ENCODE measurements around the gene NFATC2.
"Not testable (repeated sequence)": the region's sequence is repeated elsewhere in the genome, so short reads cannot be mapped to it uniquely, and the experiment has no call there.

Gene NFATC2

GRCh38 chr20:51470499-51470820 is 72.1 kb downstream of the NFATC2 start:
- no peak for DNase-seq (ENCODE audit: low read depth)

GRCh38 chr20:51469578-51470498 is 72.7 kb downstream of the NFATC2 start:
- no peak for DNase-seq (ENCODE audit: low read depth)

DNA sequence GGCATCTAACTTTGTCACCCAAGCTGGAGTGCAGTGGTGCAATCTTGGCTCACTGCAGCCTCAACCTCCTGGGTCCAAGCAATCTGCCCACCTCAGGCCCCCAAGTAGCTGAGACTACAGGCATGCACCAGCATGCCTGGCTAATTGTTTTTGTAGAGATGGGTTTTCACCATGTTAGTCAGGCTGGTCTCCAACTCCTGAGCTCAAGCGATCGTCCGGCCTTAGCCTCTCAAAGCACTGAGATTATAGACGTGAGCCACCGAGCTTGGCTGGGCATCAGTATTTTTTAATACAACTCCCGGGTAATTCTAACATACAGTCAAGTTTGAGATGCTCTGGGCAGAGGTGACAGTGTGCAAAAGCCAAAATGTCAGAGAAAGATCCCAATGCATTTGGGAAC is 73.5 kb downstream of the NFATC2 start:
- no peak for DNase-seq (ENCODE audit: low read depth)

GRCh38 chr20:51468636-51469035 is 73.9 kb downstream of the NFATC2 start:
- DNase-seq (ENCODE audit: low read depth), result no peak

DNA sequence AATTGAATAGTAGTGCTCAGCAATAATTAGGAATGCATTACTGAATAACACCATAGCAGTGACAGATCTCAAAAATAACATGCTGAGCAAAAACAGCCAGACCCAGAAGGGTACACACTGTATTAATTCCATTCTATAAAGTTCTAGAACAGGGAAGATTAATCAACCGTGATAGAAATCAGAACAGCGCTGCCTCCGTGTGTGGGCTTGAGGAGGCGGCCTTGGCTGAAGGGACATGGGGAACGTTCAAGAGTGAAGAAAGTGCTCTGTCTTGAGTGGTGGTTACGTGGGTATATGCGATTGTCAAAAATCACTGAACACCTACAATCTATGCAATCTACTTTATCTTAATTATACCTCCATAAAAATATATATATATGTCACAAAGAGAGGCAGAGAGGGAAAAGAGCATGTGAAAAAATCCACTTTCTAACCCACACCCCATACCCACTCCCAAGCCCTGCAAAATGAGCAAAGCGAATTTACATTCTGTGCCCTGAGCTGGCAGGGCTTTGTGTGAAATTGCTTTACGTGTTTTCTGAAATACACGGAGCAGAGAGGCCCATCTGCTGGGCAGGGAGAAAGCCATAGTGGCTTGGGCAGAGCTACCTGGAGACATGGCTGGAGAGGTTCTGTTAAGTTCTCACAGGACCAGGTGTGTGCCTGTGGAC is 74.4 kb downstream of the NFATC2 start:
- DNase-seq (ENCODE audit: low read depth), result no peak

- no peak for DNase-seq (ENCODE audit: low read depth)
These were observed 78.5 kb downstream of the NFATC2 start for GRCh38 chr20:51463998-51464397.

DNA sequence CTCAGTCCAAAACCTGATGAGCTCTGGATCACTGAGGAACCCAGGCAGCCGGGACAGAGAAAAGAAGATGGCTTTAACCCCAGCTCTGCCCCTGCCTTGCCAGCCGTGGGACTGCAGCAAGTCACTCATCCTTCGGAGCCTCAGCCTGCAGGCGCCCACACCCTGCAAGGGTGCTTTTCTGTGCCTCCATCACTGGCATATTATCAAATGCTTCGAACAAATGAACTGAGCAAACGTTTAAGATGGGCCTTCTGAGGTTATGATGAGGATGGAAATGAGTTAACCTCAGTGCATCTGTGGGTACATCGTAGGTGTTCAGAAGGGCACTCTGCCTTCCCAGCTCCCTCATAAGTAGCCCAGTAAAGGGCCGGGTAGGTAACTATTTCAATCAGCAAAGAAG is 79.0 kb downstream of the NFATC2 start:
- no peak for DNase-seq (ENCODE audit: low read depth)

GRCh38 chr20:51462566-51463276 is 79.8 kb downstream of the NFATC2 start:
- no peak for DNase-seq (ENCODE audit: low read depth)

DNA sequence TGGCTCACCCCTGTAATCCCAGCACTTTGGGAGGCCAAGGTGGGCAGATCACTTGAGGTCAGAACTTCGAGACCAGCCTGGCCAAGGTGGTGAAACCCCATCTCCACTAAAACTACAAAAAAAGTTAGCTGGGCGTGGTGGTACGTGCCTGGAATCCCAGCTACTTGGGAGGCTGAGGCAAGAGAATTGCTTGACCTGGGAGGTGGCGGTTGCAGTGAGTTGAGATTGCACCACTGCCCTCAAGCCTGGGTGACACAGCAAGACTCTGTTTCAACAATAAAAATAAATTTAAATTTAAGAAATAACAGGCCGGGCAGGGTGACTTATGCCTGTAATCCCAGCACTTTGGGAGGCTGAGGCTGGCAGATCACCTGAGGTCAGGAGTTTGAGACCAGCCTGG is 80.7 kb downstream of the NFATC2 start:
- DNase-seq (ENCODE audit: low read depth), result not testable (repeated sequence)

DNA sequence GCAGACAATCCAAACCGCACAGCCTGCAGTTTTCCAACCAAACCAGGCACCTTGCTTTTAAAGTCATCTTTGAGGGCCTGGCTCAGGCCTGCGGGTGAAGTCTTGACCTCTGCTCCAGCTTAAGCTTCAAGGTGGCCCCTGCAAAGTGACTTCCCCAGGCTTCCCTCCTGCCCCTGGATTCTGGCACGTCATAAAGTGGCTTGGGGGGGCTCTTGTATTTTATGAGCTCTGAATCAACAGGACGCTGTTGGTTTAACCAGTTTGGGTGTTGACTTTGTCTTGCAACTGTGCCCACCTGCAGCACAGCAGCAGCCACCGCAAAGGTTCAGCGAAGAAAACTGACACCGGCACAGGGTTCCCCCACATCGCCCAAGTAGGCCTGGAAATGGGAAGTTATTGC is 81.2 kb downstream of the NFATC2 start:
- DNase-seq (ENCODE audit: low read depth), result no peak

- no peak for DNase-seq (ENCODE audit: low read depth)
These were observed 81.8 kb downstream of the NFATC2 start for GRCh38 chr20:51460569-51461265.

DNA sequence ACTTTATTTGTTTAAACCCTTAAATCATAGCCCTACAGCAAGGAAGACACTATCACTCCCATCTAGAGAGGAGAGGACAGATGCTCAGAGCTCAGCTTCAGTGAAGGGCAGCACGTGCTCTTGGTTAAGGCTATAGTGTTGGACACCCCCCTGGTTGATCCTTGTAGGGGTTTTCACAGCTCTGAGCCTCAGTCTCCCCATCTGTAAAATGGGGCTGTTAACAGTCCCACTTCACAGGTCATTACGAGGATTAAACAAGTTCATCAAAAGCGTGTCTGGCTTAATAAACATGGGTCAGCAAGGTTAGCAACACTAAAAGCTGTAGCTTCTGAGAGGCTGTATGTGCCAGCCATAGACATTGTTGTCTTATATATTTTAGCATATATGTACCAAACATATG is 82.4 kb downstream of the NFATC2 start:
- no peak for DNase-seq (ENCODE audit: low read depth)

DNA sequence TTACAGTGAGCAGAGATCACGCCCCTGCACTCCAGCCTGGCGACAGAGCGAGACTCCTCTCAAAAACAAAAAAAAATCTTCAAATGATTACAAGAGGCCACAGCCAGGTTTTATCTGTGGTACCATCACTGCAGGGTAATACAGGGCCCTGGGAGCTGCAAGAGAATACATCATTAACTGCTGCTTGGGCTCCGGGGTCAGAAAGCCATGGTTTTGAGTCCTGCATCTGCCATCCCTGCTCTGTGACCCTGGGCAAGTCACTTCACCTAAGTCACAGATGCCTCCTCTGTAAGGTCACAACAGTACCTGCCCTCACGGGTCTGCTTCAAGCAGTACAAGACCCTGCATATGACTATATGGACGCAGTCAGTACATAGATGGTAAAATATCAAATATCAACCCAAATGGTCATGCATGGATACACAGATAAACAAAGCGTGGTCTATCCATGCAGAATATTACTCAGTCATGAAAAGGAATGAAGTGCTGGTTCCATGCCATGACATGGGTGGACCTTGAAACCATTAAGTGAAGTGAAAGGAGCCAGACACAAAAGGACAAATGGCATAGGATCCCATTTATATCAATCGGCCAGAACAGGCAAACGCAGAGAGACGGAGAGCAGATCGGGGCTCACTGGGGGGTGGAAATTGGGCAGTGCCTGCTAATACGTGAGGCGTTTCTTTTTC is 83.6 kb downstream of the NFATC2 start:
- no peak for DNase-seq (ENCODE audit: low read depth)

DNA sequence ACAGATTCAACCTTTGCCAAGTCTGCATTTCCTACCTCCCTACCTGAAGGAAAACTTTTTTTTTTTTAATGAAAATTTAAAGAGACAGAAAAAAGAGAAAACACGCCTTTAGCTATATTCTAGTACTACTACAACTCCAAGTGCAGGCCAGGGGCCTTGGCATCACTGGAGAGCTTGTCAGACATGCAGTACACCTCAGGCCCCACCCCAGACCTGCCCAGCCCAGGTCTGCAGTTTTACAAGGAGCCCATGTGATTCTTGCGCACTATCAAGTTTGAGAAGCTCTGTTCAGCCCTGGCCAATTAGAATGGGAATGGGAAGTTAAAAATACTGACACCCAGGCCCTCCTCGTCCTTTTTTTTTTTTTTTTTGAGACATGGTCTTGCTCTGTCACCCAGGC is 85.0 kb downstream of the NFATC2 start:
- no peak for DNase-seq (ENCODE audit: low read depth)

- no peak for DNase-seq (ENCODE audit: low read depth)
These were observed 85.7 kb downstream of the NFATC2 start for GRCh38 chr20:51456511-51457509.

GRCh38 chr20:51454250-51454865 is 88.2 kb downstream of the NFATC2 start:
- DNase-seq (ENCODE audit: low read depth), result no peak

DNA sequence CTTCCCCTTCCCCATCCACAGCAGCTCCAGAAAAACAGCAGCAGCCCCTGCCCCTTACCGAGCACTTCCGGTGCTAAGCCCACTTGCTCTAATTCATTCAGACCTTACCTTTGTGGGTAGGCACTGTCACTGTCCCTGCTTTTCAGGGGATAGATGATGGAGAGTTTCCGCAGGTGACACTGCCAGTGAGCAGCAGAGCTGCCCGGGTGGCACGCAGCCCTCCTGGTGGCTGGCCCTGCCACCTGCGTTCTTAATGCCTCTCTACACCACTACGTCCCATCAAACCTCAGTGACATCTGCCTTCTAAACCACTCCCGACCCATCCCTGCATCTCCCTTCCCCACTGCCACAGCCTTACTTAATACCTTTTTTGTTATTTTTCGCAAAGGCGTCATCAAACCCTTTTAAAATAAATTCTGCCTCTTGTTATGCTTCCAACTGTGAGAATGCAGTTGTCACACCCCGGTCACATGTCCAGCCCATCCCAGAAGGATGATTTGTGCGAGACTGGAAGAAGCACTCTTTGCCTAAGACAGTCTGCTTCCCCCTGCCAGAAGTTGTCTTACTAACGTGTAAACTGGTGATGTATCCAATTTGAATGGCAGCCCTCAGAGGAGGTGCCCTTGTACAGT is 89.7 kb downstream of the NFATC2 start:
- DNase-seq (ENCODE audit: low read depth), result no peak

DNA sequence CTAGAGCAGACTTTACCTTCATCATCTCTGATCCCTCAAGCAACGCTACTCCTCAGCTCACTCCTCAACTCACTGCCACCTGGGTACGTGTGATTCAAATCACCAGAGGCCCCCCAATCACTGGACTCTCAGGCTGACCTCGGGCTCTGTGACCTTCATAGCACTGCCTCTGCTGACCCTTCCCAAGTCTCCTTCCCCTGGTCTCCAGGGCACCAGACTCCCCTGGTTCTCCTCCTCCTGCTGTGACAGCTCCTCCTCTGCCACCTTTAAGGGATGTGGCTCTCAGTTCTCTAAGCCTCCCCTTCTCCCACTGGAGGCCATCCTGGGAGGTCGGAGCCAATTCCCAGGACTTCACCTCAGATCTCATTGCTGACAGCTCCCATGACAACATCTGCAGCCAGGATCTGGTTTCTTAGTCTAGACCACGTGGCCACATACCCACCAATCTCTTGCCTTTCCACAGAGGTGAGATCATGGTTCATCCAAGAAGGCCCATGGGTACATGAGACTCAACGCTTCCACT is 90.4 kb downstream of the NFATC2 start:
- no peak for DNase-seq (ENCODE audit: low read depth)

- DNase-seq (ENCODE audit: low read depth), result no peak
These were observed 91.0 kb downstream of the NFATC2 start for GRCh38 chr20:51451484-51451883.

Measured in stimulated activated CD8-positive, alpha-beta memory T cell treated with anti-CD3 and anti-CD28 coated beads, Interleukin-12 subunit alpha, Interleukin-12 subunit beta, amount 100 ng/mL, for 4 hours (primary cell).